ENCODE measurements around the gene ZFR2.

DNA sequence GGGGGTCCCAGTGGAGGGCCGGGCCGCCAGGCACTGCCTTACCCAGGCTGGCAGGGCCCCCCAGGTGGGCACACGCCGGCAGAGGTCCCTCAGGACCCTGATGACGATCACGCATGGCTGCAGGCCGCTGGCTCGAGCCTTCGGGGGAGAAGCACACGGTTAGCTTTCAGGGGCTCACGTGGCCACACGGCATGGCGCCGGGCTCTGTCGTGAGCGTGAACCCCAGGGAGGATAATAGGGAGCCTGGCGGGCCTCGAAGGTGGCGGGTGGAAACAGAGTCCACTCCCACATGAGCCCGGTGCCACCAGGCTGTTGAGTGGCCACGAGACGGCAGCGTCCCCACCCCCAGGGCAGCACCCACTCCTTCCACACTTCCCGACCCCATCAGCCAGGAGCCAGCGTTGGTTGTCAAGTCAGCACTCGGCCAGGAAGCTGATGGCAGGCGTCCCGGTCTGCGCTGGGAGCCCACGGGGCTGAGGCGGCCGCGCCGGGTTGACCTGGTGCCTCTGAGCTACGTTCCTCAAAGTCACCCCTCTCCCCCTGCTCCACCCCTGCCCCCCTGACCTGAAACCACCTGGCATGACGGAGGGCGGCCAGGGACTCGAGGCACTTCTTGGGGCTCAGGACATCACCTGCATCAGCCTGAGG lies 58.0 kb downstream of the ZFR2 start:
- TF ChIP-seq, protein P1, sequence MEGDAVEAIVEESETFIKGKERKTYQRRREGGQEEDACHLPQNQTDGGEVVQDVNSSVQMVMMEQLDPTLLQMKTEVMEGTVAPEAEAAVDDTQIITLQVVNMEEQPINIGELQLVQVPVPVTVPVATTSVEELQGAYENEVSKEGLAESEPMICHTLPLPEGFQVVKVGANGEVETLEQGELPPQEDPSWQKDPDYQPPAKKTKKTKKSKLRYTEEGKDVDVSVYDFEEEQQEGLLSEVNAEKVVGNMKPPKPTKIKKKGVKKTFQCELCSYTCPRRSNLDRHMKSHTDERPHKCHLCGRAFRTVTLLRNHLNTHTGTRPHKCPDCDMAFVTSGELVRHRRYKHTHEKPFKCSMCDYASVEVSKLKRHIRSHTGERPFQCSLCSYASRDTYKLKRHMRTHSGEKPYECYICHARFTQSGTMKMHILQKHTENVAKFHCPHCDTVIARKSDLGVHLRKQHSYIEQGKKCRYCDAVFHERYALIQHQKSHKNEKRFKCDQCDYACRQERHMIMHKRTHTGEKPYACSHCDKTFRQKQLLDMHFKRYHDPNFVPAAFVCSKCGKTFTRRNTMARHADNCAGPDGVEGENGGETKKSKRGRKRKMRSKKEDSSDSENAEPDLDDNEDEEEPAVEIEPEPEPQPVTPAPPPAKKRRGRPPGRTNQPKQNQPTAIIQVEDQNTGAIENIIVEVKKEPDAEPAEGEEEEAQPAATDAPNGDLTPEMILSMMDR (IDR thresholded peaks at IDR 0.05; ENCODE audit: low read depth, low read length): no peak
- no peak for TF ChIP-seq POLR2A (IDR thresholded peaks at IDR 0.05; ENCODE audit: extremely low read depth, insufficient read length)

Data from NB4 (cell line).